GM21786 (cell line): Measurements from ENCODE around the gene COPS2.
"Not testable (repeated sequence)": the region's sequence is repeated elsewhere in the genome, so short reads cannot be mapped to it uniquely, and the experiment has no call there.

Source experiments
- ATAC-seq: cut with Tn5 transposase; IDR thresholded peaks from one replicate; pipeline ENCODE4 v1.9.1; 2021; ENCODE audit not compliant: unreplicated experiment

Gene COPS2

GRCh38 chr15:49110158-49110944, 45.0 kb downstream of the COPS2 start:
- no peak for ATAC-seq

GRCh38 chr15:49103002-49103401, 52.4 kb downstream of the COPS2 start:
- ATAC-seq: no peak

GRCh38 chr15:49101536-49101935, 53.9 kb downstream of the COPS2 start:
- no peak for ATAC-seq

- no peak for ATAC-seq
Measured at GRCh38 chr15:49096090-49096750, 59.2 kb downstream of the COPS2 start.

GRCh38 chr15:49094923-49095322, 60.5 kb downstream of the COPS2 start:
- ATAC-seq: no peak

- ATAC-seq: no peak
Measured at GRCh38 chr15:49093252-49094105, 61.9 kb downstream of the COPS2 start.

- no peak for ATAC-seq
Measured at GRCh38 chr15:49088996-49089395, 66.4 kb downstream of the COPS2 start.

GRCh38 chr15:49085696-49086459, 69.5 kb downstream of the COPS2 start:
- ATAC-seq: no peak

GRCh38 chr15:49084285-49084570, 71.2 kb downstream of the COPS2 start:
- no peak for ATAC-seq

GRCh38 chr15:49083401-49084284, 71.8 kb downstream of the COPS2 start:
- no peak for ATAC-seq

GRCh38 chr15:49082960-49083359, 72.4 kb downstream of the COPS2 start:
- ATAC-seq: no peak

GRCh38 chr15:49079340-49080039, 75.9 kb downstream of the COPS2 start:
- ATAC-seq: no peak

- ATAC-seq: no peak
Measured at GRCh38 chr15:49075881-49076280, 79.5 kb downstream of the COPS2 start.

GRCh38 chr15:49074589-49075287, 80.7 kb downstream of the COPS2 start:
- ATAC-seq: not testable (repeated sequence)
